Dedifferentiated amniotic fluid mesenchymal stem cell (primary cell): ENCODE data around the gene TMEM108.

ENCODE experiments used
- DNase-seq: peaks from one replicate; pipeline ENCODE4 v3.0.0-alpha.2; 2016; ENCODE audit errors: extremely low spot score

Gene TMEM108

DNA sequence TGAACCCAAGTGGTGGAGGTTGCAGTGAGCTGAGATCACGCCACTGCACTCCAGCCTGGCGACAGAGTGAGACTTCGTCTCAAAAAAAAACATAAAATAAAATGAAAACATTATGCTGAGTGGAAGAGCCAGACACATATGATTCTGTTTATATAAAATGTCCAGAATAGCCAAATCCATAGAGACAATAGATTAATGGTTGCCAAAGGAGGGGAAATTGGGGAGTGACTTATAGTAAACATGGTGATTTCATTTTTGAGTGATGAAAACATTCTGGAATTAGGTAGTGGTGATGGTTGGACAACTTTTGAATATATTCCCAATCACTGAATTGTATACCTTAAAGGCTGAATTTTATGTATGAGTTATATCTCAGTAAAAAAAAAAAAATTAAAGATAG is 189.6 kb downstream of the TMEM108 start:
- DNase-seq, result no peak

DNA sequence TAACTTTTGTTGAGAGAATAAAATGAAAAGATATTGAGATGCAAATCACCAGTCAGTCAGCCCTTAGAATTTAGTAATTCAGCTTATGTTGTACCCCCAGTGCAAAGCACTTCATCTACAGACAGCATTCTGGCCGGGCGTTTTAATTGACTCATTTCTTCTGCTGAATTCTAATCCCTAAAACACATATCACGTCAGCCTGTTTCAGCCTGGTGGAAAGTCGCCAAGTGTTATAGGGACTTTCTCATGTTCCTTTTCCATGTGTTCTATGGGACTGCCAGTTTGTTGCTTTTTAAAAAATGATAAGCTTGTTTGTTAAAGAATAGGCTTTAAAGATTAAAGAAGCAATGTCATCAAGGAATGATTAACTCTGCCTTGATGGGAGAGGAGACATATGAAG is 192.0 kb downstream of the TMEM108 start:
- DNase-seq, result no peak

DNA sequence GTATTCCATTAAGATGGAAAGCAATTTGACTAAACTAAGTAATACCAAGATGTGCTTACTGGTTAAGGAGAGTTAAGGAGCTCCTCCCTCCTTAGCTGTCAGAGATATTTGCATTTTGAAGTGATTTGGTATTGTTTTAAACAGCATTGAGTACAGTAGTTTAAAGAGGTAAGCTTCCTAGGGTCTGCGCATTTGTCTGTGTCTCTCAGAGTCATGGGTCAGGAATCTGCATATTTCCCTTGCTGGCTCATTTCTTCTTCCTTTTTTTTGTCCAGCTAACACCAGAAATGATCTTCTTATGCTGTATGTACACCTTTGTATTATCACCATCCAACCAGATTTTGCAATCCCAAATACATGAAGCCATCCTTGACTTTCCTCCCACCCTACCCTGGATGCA is 198.7 kb downstream of the TMEM108 start:
- DNase-seq, result no peak

DNA sequence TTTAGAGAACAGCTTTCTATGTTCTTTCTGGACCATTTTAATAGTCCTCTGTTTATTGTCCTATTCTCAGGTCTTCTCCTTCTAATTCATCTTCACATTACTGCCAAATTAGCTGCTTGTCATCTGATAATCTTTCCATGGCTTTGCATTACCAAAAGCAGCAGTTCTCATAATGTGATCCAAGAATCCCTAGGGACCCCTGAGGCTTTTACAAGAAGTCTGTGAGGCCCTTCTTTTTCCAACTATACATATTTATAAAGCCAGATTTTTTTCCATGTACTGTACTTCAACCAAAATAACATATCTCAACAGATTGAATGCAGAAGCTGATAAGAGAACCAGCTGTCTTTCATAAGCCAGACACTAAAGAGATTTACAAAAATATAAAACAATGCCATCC is 199.2 kb downstream of the TMEM108 start:
- no peak for DNase-seq

DNA sequence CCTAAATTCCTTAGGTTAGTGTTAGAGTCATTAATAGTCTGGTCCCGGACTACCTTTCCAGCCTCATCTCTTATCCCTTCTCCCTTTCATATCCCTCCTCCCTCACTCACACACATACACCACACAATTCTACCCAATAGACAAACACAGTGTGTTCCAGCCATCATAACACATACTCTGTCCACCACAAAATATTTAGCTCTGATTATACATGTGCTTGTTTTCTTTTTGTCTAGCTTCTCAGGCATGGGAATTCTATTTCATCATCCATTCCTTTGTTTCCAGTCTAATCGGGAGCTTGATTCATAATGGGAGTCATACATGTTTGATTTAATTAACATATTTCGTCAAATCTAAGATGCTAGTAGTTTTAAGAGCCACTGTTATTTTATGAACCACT is 199.8 kb downstream of the TMEM108 start:
- DNase-seq, result no peak

DNA sequence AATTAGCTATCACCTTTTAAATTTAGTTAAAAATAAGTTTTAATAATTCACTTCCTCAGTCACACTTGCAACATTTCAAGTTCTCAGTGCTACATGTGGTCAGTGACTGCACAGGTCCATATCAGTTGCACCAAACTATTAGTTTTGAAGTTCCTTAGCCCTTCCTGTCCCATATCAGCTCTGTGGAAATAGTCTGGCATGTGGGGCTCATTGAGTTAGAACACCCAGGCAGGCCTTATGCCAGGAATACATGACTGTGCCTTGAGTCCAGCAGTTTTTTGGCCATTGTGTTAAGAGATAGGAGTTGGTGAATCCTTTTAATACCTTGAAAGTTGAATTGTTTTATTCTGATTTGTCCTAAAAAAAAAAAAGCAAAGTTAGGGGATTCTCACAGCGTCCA is 207.9 kb downstream of the TMEM108 start:
- DNase-seq, result no peak

DNA sequence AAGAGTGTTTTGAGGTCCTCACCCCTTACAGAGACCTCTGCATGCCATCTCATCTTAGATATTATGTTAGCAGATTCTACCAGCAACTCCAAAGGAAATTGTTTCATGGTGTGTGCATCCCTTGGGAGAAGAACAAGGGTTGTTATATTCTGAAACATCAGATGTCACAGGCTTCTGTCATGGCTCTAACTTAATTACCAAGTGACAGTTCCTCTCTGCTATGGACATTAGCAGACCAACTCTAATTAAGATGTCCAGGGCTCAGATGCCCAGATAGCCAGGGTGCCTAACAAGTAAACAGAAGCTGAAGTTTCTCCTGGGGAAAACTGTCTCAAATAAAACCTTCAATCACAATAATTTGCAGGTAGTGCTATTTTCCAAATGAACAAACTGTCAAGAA is 208.6 kb downstream of the TMEM108 start:
- DNase-seq, result no peak

DNA sequence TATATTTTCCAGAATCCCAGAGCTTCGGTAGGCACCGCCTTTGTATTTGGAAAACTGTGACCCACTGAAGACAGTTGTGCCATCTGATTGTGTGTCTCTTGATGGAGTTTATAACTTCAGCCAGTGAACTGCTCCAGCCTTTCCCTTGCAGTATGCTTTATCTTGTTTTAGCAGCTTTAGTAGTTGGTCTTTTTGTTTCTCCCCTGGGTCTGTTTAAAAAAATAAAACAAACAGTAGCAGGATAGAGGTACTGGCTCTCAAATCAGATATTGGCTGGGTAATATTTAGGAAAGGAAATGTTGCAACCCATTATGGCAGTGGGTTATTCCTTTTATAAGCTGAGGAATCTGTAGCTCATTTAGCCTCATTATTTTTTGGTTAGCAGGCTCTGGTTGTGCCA is 210.2 kb downstream of the TMEM108 start:
- DNase-seq, result no peak

DNA sequence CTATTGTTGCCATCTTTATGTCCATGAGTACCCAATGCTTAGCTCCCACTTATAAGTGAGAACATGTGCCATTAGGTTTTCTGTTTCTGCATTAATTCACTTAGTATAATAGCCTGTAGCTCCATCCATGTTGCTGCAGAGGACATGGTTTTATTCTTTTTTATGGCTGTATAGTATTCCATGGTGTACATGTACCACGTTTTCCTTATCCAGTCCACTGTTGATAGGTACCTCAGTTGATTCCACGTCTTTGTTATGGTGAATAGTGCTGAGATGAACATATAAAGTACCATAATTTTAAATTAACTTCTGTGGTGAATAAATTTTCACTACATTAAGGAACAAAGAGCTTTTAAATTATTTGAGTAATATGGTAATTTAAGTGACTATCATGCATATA is 211.3 kb downstream of the TMEM108 start:
- DNase-seq, result no peak

DNA sequence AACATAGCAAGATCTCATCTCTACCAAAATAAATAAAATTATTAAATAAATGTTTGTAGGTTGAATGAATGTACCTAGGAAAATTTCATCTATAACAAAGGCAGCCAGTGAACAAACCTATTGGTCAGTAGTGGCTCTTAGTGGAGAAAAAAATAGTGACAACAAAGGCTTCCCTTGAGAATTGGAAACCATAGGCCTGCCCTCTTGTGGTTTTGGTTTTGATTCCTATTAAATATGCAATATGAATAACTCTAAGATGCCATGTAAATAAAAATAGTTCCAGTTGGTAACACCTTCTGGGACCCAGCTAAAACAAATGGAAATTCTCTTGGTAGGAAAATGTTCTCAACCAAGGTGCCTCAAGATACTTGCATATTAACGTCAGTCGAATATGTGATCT is 216.0 kb downstream of the TMEM108 start:
- no peak for DNase-seq

DNA sequence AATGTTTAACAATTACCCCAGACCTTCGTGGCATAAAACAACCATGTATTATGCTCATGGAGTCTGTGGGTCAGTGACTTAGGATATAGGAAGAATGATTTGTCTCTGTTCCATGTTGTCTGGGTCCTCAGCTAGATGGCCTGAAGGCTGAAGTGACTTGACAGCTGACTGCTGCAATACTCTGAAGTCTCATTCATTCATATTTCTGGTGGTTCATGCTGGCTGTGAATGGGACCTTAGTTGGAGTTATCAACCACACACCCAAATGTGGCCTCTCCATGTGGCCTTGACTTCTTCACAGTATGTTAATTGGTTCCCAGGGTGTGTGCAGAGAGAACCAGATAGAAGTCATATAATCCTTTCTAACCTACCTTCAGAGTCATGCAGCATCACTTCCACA is 216.5 kb downstream of the TMEM108 start:
- no peak for DNase-seq

DNA sequence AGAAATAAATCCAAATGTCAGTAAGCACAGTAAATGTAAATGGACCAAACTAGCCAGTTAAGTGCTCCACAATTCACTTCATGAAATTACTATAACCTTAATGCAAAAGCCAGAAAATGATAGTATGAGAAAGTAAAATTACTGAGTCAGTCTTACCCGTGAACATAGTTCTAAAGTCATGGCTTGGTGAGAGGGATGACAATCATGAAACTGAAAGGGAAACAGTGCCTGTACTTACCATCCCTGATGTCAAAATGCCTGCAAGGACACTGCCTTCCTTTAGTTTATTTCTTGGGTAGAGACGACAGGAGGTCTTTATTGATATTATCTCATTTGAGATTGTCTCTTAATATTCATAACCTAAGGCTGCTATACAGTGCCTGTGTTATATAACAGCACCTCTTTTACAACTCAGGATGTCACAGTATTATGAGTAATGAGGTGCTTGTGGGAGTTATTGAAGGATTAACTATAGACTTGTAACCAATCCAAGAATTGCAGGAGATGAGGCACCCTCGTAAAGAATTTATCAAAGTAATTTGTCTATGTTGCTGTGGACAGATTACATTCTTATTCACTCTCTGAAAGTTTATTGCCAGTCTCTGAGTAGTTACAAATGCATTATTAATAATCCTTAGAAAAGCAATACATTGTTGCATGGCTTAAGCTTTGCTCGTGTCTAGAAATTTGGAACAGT is 218.7 kb downstream of the TMEM108 start:
- no peak for DNase-seq

DNA sequence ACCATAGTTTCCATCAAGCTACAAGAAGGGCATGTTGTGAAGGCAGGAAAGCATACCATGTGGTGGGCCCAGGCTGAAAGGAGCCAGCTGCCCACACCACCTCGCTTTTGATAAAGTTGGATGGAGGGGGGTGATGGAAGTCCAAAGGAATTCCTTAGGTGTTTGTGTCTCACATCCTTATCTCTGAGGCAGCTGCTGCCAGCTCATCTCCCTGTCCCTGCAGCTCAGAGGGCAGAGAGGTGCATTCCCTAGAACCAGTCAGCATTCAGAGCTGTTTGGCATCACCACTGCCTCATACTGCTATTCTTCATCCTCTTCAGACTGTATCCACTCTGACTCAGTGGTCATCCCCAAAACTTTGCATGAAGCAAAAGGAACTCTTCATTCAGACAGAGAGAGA is 220.2 kb downstream of the TMEM108 start:
- no peak for DNase-seq

DNA sequence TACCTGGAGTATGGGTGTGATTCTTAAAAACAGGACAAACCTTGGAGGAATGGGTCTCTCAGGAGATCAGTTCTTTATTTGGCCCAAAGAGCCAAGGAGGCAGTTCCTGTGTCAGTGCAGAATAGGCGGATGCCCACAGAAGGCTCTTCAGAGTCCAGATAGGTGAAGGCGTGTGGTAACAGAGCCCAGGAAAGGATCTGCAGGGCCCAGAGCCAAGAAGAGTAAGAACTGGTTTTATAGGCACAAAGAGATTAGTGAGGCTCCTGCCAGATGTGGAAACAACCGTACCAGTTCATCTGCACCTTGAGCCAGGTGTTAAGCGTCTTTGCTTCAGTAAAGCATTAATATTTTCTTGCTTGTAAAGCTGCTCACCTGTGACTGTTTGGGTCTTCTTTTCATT is 221.6 kb downstream of the TMEM108 start:
- no peak for DNase-seq

DNA sequence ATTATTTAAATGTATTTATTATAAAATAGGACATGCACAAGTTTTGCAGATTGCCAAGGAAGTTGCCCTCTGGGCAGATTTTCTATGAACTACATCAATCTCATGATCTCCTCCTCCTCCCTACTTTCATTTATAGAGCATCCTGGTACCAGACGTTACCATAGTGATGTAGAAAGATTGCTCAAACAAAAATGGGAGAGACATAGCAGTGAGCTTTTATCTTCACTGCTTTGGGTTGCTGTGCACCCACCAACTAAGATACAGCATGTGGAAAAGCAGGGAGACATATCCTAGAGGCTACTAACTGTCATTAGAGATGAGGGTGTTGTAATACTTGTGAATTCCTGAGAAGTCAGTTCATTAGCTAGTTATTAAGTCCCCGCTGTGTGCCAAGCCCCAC is 224.1 kb downstream of the TMEM108 start:
- DNase-seq, result no peak

DNA sequence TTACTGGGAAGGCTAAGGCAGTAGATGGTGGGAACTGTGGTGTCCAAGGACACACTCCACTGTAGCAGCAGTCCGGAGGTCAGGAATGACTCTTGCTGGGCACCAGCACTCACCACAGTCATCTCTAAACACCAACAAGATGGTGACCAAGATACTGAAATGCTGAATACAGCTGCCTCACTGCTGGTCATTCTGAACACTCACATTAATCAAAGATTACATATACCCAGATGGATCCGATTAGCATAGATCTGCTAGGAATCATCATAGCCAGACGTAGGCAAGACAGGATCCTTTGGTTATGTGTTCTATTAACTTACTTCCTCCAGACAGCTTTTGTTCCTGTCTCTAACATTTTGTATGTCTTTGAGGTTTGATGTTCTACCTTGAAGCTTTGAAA is 226.7 kb downstream of the TMEM108 start:
- DNase-seq, result no peak

DNA sequence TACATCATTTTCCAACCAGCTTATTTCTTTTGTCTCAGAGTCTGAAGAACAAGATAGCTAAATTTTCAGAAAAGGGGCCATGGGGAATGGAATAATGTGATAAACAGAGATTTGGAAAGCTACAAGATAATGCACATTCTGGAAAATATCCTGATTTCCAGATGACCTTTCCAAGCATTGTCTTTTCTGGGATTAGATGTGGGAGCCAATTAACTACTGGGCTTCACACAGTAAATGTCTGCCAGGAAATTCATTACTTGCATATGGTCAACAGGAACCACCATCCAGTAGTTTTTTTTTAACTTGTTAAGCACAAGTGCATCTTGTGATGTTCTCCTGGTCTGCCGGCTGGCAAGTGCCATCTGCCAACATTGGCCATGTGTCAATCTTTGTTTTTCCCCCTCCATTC is 230.5 kb downstream of the TMEM108 start:
- DNase-seq, result no peak

DNA sequence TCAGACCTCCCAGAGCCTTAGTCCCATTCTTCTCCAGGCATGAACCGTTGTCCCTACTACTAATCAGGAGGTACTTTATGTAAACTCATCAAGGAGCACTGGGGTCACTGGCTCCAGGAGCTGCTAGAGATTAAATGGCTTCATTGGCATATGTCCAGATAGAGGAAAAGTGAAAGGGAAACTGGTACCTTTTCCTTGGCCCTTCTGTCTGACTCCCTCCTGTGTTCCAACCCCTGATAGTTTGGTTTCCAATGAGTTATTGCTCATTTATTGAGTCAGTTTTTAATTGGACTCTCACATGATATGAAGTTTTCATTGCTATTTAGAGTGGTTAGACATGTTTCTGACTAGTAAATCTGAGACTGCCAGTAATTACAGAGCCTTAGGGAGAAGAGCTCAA is 231.2 kb downstream of the TMEM108 start:
- DNase-seq, result no peak

DNA sequence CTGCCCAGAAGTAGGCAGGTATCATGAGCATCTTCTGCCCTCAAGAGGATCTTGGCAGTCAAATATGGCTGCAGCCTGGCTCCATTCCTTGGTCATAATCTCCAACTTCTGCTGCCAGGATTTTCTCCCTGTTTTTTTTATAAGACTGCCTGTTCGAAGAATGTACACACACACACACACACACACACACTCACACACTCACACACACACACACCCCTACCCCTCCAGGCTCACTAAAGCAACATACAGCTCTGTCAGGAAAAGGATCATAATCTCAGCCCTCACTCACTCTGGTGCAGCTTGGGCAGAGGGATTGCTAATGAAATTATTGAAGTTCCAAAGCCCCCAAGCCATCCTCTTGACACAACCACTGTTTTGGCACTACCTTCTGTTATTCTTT is 232.4 kb downstream of the TMEM108 start:
- DNase-seq, result no peak

DNA sequence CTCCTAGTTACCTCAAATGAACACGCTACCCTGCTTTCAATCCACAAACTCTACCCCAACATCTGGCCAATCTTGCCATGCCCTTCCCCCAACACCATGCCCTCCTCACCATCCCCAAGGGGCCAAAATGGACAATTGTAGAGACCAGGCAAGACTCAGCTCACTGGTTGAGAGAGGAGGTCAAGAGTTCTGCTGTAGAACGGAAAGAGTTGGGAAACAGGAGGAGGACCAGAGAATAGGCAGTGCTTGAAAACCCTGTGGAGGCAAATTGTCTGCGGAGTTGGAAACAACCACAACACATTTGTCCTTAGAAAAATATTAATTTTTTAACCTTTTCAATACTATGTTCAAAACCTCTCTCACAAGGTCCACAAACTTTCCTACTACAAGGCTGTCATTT is 232.9 kb downstream of the TMEM108 start:
- DNase-seq, result no peak

DNA sequence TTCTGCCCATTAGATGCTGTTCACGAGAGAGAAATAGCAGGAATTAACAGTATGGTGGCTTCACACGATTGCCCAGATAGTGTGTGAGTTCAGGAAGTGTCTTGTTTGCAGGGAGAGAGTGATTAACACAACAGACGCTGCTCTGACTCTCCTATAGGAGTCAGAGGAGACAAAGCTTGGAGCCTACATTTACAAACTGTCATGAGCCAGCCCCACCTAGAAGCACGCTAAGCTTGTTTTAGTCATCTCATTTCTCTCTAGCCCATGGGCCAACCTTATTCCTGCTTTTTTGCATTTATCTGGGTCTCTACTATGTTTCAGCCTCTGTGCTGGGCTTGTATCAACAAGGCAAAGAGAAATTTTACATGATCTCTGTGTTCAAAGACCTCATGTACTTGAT is 233.3 kb downstream of the TMEM108 start:
- no peak for DNase-seq

DNA sequence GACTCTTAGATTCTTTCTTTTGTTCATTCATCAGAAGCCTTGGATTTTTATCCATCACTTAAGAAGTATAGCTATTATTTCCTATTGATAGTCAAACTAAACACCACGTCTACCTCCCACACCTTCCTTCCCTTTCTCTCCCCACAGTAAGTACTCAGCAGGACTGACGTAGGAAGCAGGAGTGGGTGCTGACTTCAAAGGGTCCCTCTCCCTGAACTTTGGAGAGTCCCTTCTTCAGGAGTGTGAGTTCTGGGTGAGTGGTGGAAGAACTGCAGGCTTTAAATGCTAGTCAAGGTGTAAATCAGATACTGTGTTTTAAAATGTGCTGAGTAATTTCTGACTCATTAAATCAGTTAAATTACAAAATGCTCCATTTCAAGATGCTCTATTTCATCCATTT is 235.2 kb downstream of the TMEM108 start:
- no peak for DNase-seq

DNA sequence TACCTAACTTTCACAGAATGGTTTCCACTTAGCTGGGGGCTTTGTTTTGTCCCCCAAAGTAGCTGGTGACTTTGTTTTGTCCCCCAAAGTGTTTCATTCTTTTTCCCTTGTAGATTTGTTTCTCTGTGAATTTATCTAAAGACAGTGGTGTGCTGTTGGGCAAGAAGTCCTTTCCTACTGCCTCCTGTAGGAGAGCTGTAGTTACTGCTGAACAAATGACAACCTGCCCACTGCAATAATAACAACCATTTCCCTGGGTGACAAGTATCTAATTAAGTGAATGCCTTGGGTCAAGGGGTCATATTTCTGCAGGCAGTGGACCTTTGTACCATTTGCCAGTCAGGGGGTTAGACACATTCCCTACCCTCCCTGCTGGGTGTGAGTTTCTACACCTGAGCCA is 236.3 kb downstream of the TMEM108 start:
- no peak for DNase-seq

DNA sequence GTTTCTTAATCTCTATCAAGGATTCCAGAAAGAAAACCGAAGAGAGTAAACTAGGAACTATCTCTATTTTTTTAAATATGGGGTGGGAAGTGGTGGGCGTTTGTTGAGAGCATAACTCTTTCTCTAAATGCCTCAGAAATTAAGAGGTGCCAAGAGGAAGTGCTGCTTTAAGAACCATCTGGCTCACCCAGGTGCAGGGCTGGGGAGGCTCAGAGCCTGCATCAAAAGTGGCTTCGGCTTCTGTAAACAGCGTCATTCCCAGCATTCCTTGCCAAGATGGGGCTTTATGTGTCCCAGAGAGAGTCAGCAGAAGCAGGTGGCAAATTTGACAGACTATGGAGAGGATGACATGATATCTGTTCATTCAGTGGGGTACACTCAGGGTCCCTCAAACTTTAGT is 238.4 kb downstream of the TMEM108 start:
- no peak for DNase-seq

DNA sequence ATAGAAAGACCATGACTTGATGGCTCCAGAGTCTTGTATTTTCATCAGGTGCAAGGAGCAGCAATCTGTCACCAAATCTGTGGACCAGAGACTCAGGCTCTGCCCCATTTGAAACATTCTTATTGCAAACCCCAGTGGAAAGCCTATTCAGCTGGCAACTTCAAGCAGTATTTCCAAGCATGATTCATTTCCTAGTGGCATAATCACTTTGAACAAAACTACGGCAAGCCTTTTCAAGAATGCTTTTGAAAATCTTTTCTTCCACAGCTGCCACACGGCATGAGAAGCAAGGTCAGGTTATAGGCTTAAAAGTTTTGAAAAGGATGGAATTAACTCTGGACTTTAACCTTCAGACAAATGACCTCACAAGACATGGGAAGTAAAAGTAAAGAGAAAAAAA is 239.6 kb downstream of the TMEM108 start:
- DNase-seq, result no peak
